A673 (cell line): Measurements from ENCODE around the gene GRID2. TPM values are rescaled to one million over a fixed set of nuclear protein-coding genes. Genes with fewer than 3 reads are reported as not detected.
A peak's percentile ranks its signal among the peaks of the same experiment; 100 is the strongest.

Experiments used
- BruUV-seq: library from RNA; stranded (reverse); fragments of 400-500 nt; replicated peaks from 2 replicates; lab custom pipeline; 2021; lab: Mats Ljungman, UMichigan
- CTCF ChIA-PET: fragments of 300-600 bp; sonication (Branson Sonifier 250); formaldehyde crosslinking; loops from one replicate; lab custom pipeline; 2022; ENCODE audit warnings: antibody characterized with exemption; lab: Charles Lee
- POLR2A ChIA-PET: fragments of 300-600 bp; sonication (Branson Sonifier 250); formaldehyde crosslinking; loops from one replicate; lab custom pipeline; 2022; ENCODE audit warnings: antibody characterized with exemption; ENCODE audit not compliant: low non-redundant PET; lab: Charles Lee
- DNase-seq: peaks from one replicate; pipeline ENCODE4 v3.0.0-alpha.2; 2015; ENCODE audit warnings: low spot score
- H3K27ac ChIP-seq: fragments of 200-600 bp; sonication (generic); 2 replicates; pipeline ENCODE4 v1.5.1; 2016; ENCODE audit warnings: mixed run types, low read depth, mild to moderate bottlenecking, mixed read lengths, antibody characterized with exemption, low read length; ENCODE audit not compliant: poor library complexity, severe bottlenecking
- H3K27me3 ChIP-seq: fragments of 200-600 bp; sonication (generic); replicated peaks from 2 replicates; pipeline ENCODE4 v1.6.1; 2017; ENCODE audit warnings: mixed run types, low read depth, mild to moderate bottlenecking, mixed read lengths, antibody characterized with exemption, low read length; ENCODE audit not compliant: insufficient read depth, poor library complexity
- H3K36me3 ChIP-seq: fragments of 200-600 bp; sonication (generic); 2 replicates; pipeline ENCODE4 v1.6.1; 2016; ENCODE audit warnings: mixed run types, mild to moderate bottlenecking, mixed read lengths, antibody characterized with exemption, low read length; ENCODE audit not compliant: insufficient read depth, poor library complexity, severe bottlenecking
- H3K4me1 ChIP-seq: fragments of 200-600 bp; sonication (generic); 2 replicates; pipeline ENCODE4 v1.6.1; 2017; ENCODE audit warnings: mixed run types, mild to moderate bottlenecking, mixed read lengths, antibody characterized with exemption, low read length; ENCODE audit not compliant: insufficient read depth, poor library complexity, severe bottlenecking
- H3K4me3 ChIP-seq: fragments of 200-600 bp; sonication (generic); 2 replicates; pipeline ENCODE4 v1.5.1; 2016; ENCODE audit warnings: low read depth, mixed run types, mild to moderate bottlenecking, mixed read lengths, low read length; ENCODE audit not compliant: poor library complexity, severe bottlenecking
- H3K9me3 ChIP-seq: fragments of 200-600 bp; sonication (generic); 2 replicates; pipeline ENCODE4 v1.6.1; 2016; ENCODE audit warnings: mixed run types, low read depth, mild to moderate bottlenecking, mixed read lengths, antibody characterized with exemption, low read length; ENCODE audit not compliant: poor library complexity, severe bottlenecking
- EZH2 ChIP-seq: fragments of 200-600 bp; sonication (generic); IDR thresholded peaks from 2 replicates; pipeline ENCODE4 v1.6.1; 2017; ENCODE audit warnings: borderline replicate concordance, low read depth, mild to moderate bottlenecking, mixed read lengths, antibody characterized with exemption, low read length; ENCODE audit not compliant: poor library complexity, severe bottlenecking
- intact Hi-C: fragments of 100-400 bp; cut with micrococcal nuclease; formaldehyde crosslinking; loops from one replicate; pipeline ENCODE4 v1.10.0; 2022; ENCODE audit not compliant: unreplicated experiment
- total RNA-seq: library from RNA; stranded (reverse); gene quantifications from 2 replicates; pipeline ENCODE4 v1.2.3, GENCODE V29; 2021
- TF ChIP-seq, protein P1 (sequence below): fragments of 300-800, 200-600 bp; sonication (generic); conservative IDR thresholded peaks from 2 replicates; pipeline ENCODE4 v1.5.1; 2017; ENCODE audit warnings: low read depth, mild to moderate bottlenecking, antibody characterized with exemption, low read length, moderate library complexity, mixed read lengths

Gene GRID2
- total RNA-seq, 1 experiment from 2014 or later, result not detected

DNA sequence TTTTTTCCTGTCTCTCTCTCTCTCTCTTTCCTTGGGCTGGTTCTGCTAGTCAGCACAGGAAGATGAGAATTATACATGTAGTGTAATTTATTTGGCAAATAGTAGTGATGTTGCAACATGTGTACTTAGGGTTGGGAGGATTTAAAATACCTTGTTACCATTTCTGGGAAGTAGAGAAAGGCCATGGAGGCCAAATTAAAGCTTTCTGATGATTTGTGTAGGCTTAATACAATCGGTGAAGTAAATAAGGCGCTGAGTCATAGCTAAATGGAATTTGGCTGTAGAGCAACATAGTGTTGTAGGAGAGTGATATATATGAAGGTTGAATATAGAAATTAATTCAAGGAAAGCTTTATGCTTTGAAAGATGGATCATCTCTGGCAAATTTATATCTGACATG lies 295.3 kb downstream of the GRID2 start:
- Histone ChIP-seq H3K4me1 (no peaks in the 10 kb centered on the region), H3K27me3 (no peaks in the 10 kb centered on the region), H3K36me3 (no peaks in the 10 kb centered on the region), H3K27ac (no peak overlapping the region), H3K9me3 (no peaks in the 10 kb centered on the region), H3K4me3 (no peak overlapping the region)
- no peak for TF ChIP-seq EZH2
- ChIA-PET POLR2A (no interaction called here), CTCF (no interaction called here)
- peak; percentile 0 for DNase-seq
- no TSS peak for BruUV-seq
- intact Hi-C loops, result no loop called here

DNA sequence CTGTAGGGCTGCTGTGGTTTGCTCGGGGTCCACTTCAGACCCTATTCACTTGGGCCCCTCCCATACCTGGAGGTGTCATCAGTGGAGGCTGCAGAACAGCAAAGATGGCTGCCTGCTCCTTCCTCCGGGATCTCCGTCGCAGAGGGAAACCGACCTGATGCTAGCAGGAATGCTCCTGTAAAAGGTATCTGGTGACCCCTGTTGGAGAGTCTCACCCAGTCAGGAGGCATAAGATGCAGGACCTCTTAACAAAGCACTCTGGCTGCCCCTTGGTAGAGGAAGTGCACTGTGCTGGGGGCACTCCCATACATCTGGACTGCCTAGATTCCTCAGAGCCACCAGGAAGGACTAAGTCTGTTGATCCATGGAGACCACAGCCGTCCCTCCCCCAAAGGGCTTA lies 296.9 kb downstream of the GRID2 start:
- H3K4me1 ChIP-seq, result no peaks in the 10 kb centered on the region
- TF ChIP-seq, protein P1, sequence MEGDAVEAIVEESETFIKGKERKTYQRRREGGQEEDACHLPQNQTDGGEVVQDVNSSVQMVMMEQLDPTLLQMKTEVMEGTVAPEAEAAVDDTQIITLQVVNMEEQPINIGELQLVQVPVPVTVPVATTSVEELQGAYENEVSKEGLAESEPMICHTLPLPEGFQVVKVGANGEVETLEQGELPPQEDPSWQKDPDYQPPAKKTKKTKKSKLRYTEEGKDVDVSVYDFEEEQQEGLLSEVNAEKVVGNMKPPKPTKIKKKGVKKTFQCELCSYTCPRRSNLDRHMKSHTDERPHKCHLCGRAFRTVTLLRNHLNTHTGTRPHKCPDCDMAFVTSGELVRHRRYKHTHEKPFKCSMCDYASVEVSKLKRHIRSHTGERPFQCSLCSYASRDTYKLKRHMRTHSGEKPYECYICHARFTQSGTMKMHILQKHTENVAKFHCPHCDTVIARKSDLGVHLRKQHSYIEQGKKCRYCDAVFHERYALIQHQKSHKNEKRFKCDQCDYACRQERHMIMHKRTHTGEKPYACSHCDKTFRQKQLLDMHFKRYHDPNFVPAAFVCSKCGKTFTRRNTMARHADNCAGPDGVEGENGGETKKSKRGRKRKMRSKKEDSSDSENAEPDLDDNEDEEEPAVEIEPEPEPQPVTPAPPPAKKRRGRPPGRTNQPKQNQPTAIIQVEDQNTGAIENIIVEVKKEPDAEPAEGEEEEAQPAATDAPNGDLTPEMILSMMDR, result no peak
- TF ChIP-seq EZH2, result no peak
- CTCF ChIA-PET, result no interaction called here
- BruUV-seq, result no TSS peak
- H3K27me3 ChIP-seq, result no peaks in the 10 kb centered on the region
- POLR2A ChIA-PET, result no interaction called here
- no peak overlapping the region for H3K4me3 ChIP-seq
- no peak overlapping the region for H3K27ac ChIP-seq
- H3K9me3 ChIP-seq, result no peaks in the 10 kb centered on the region
- intact Hi-C loops, result no loop called here
- no peaks in the 10 kb centered on the region for H3K36me3 ChIP-seq
- DNase-seq, result no peak

DNA sequence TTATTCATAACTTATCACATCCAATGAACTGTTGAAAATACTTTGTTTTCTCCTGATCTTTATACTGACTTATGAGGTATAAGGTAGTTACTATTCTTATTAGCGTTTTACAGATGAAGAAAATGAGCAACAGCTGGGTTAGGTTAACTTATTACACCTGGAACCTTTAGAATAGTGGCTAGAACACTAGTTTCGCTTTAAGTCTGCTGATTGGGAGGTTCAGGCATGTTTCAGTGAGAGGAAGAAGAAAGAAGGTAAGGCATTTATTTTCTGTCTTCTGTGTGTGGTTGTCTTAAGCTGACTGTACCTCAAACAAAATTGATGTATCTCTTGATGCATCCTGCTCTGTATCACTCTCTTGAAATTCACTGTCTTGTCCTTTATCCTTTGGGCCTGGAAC lies 302.5 kb downstream of the GRID2 start:
- Histone ChIP-seq H3K4me1 (no peaks in the 10 kb centered on the region), H3K9me3 (no peaks in the 10 kb centered on the region), H3K27ac (no peak overlapping the region), H3K36me3 (no peaks in the 10 kb centered on the region), H3K27me3 (no peaks in the 10 kb centered on the region), H3K4me3 (no peak overlapping the region)
- no peak for DNase-seq
- ChIA-PET POLR2A (no interaction called here), CTCF (no interaction called here)
- intact Hi-C loops, result no loop called here
- BruUV-seq, result no TSS peak
- TF ChIP-seq, protein P1, result no peak
- no peak for TF ChIP-seq EZH2

DNA sequence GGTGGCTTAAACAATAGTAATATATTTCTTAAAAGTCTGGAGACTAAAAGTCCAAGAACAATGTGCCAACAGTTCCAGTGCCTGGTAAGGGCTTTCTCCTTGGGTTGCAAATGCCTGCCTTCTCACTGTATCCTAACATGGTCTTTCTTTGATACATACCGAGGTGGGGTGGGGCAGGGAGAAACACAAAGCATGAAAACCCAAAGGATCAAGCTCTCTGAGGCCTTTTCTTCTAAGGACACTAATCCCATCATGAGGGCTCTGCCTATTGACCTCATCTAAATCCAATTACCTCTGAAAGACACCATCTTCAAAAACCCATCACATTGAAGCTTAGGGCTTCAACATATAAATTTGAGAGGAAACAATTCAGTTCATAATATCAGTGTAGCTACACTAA lies 311.3 kb downstream of the GRID2 start:
- no peak overlapping the region for H3K27ac ChIP-seq
- no peak for DNase-seq
- H3K4me3 ChIP-seq, result no peak overlapping the region
- no peaks in the 10 kb centered on the region for H3K4me1 ChIP-seq
- no peak for TF ChIP-seq EZH2
- TF ChIP-seq, protein P1, result no peak
- CTCF ChIA-PET, result no interaction called here
- intact Hi-C loops, result no loop called here
- no peaks in the 10 kb centered on the region for H3K9me3 ChIP-seq
- H3K36me3 ChIP-seq, result no peaks in the 10 kb centered on the region
- no TSS peak for BruUV-seq
- POLR2A ChIA-PET, result no interaction called here
- H3K27me3 ChIP-seq, result no peaks in the 10 kb centered on the region
